ENCODE data around the gene NHLRC2.
A peak's percentile ranks its signal among the peaks of the same experiment; 100 is the strongest.

NHLRC2 gene

DNA sequence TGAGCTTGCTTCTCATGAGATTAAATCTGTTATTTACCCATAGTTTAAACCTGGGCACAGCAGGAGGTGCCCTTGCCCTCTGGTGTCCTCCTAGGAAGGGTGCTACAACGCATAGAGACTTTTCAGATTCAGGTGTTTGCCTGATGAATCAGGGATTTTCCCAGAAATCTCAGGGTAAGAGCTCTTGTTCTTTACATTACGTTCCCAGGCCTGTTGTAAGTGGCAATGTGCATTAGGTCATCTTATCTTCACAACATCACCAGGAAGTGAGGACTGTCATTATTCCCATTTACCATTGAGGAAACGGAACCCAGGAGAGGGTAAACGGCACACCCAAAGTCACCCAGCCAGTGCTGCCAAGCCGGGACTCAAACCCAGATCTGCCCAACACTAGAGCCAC, 73.0 kb downstream of the NHLRC2 start:
- Histone ChIP-seq H3K9me3 (ENCODE audit: insufficient read depth, low read depth, low read length) (no peaks in the 10 kb centered on the region), H3K79me1 (ENCODE audit: low read length) (no peaks in the 10 kb centered on the region), H4K91ac (ENCODE audit: low read depth, low read length) (no peak overlapping the region), H3K9ac (ENCODE audit: low read length) (no peak overlapping the region), H3K18ac (ENCODE audit: low read length) (no peak overlapping the region), H3K4me2 (ENCODE audit: low read length) (no peak overlapping the region), H2BK120ac (ENCODE audit: insufficient read depth, low read length, poor library complexity) (no peak overlapping the region), H3K27me3 (ENCODE audit: insufficient read depth, low read length) (no peaks in the 10 kb centered on the region), H3K14ac (ENCODE audit: low read length) (no peak overlapping the region), H3K23ac (ENCODE audit: low read length) (no peak overlapping the region), H4K8ac (ENCODE audit: low read depth, low read length) (no peak overlapping the region), H3K79me2 (ENCODE audit: control insufficient read depth, insufficient read depth, low read length, poor library complexity) (no peaks in the 10 kb centered on the region), H3K4me3 (ENCODE audit: low read depth, low read length) (no peak overlapping the region), H3K4ac (ENCODE audit: low read depth, low read length) (no peak overlapping the region), H2AK5ac (ENCODE audit: low read length) (no peak overlapping the region), H4K12ac (ENCODE audit: low read depth, low read length) (no peak overlapping the region), H3K4me1 (ENCODE audit: control insufficient read depth in 1 of 2, insufficient read depth in 2 of 2, low read length in 2 of 2) (peaks cover 3 to 10% of the 10 kb centered on the region in 2 experiments), H2BK12ac (ENCODE audit: low read length) (no peak overlapping the region), H2BK5ac (ENCODE audit: low read depth, low read length, poor library complexity) (no peak overlapping the region), H3K27ac (ENCODE audit: low read depth, low read length) (no peak overlapping the region), H3K36me3 (ENCODE audit: control insufficient read depth in 1 of 2, insufficient read depth in 2 of 2, low read length in 2 of 2) (no peaks in the 10 kb centered on the region), H2AFZ (ENCODE audit: insufficient read depth, low read length, poor library complexity) (no peak overlapping the region)
- no CpG with 5 or more reads among the region's 5 CpGs for WGBS (ENCODE audit: extremely low coverage, insufficient coverage, insufficient read length)
- DNase-seq: peak in 1 of 2 donors; percentile 32

DNA sequence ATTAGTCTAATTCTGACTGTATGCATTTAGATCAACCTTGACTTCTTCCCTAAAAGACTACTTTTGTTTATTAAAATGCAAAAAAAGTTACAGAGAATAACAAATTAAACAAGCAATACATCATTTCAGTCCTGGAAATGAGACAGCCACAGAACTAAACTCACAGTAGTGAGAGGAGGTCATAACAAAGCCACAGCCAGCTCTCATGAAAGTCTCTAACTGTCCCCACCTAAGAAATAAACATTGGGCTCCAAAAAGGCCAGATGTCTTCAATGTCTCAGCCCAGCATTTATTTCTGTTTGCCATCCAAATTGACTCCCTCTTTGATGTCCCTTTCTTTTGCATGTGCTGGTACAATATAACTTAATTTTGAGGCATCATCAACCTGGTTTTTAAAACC, 74.4 kb downstream of the NHLRC2 start:
- Histone ChIP-seq H3K36me3 (ENCODE audit: control insufficient read depth in 1 of 2, insufficient read depth in 2 of 2, low read length in 2 of 2) (no peaks in the 10 kb centered on the region), H3K9me3 (ENCODE audit: insufficient read depth, low read depth, low read length) (no peaks in the 10 kb centered on the region), H4K8ac (ENCODE audit: low read depth, low read length) (no peak overlapping the region), H4K12ac (ENCODE audit: low read depth, low read length) (no peak overlapping the region), H3K14ac (ENCODE audit: low read length) (no peak overlapping the region), H2BK12ac (ENCODE audit: low read length) (no peak overlapping the region), H3K18ac (ENCODE audit: low read length) (no peak overlapping the region), H3K4ac (ENCODE audit: low read depth, low read length) (no peak overlapping the region), H3K4me3 (ENCODE audit: low read depth, low read length) (no peak overlapping the region), H3K23ac (ENCODE audit: low read length) (no peak overlapping the region), H2AK5ac (ENCODE audit: low read length) (no peak overlapping the region), H2BK5ac (ENCODE audit: low read depth, low read length, poor library complexity) (no peak overlapping the region), H2BK120ac (ENCODE audit: insufficient read depth, low read length, poor library complexity) (no peak overlapping the region), H3K79me1 (ENCODE audit: low read length) (no peaks in the 10 kb centered on the region), H3K27me3 (ENCODE audit: insufficient read depth, low read length) (no peaks in the 10 kb centered on the region), H4K91ac (ENCODE audit: low read depth, low read length) (no peak overlapping the region), H2AFZ (ENCODE audit: insufficient read depth, low read length, poor library complexity) (no peak overlapping the region), H3K4me2 (ENCODE audit: low read length) (no peak overlapping the region), H3K27ac (ENCODE audit: low read depth, low read length) (no peak overlapping the region), H3K79me2 (ENCODE audit: control insufficient read depth, insufficient read depth, low read length, poor library complexity) (no peaks in the 10 kb centered on the region), H3K4me1 (ENCODE audit: control insufficient read depth in 1 of 2, insufficient read depth in 2 of 2, low read length in 2 of 2) (peaks cover 3 to 10% of the 10 kb centered on the region in 2 experiments), H3K9ac (ENCODE audit: low read length) (no peak overlapping the region)
- DNase-seq: no peak

DNA sequence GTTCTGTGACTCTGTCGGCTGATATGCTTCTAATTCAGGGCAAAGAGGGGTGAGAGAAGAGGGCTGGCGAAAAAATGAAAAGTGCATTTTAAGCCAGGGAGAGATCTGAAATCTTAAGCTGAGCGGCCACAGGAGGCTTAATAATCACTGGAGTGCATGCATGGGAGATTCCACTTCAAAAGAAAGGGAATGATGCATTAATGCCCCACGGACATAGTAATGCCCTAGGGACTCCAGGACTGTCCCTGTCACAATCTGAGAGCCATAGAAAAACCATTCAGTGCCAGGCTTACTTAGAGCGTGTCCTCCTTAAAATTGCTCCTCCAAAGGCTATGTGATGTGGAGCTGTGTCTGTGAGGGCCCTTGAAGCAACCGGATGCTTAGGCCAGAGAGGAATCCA, 75.1 kb downstream of the NHLRC2 start:
- no peak for DNase-seq
- Histone ChIP-seq H3K4me3 (ENCODE audit: low read depth, low read length) (no peak overlapping the region), H3K9ac (ENCODE audit: low read length) (no peak overlapping the region), H3K14ac (ENCODE audit: low read length) (no peak overlapping the region), H2BK5ac (ENCODE audit: low read depth, low read length, poor library complexity) (no peak overlapping the region), H3K79me2 (ENCODE audit: control insufficient read depth, insufficient read depth, low read length, poor library complexity) (no peaks in the 10 kb centered on the region), H4K8ac (ENCODE audit: low read depth, low read length) (no peak overlapping the region), H3K23ac (ENCODE audit: low read length) (no peak overlapping the region), H3K27ac (ENCODE audit: low read depth, low read length) (no peak overlapping the region), H4K12ac (ENCODE audit: low read depth, low read length) (no peak overlapping the region), H3K4ac (ENCODE audit: low read depth, low read length) (no peak overlapping the region), H2BK12ac (ENCODE audit: low read length) (no peak overlapping the region), H3K18ac (ENCODE audit: low read length) (no peak overlapping the region), H3K4me2 (ENCODE audit: low read length) (no peak overlapping the region), H2AK5ac (ENCODE audit: low read length) (no peak overlapping the region), H2BK120ac (ENCODE audit: insufficient read depth, low read length, poor library complexity) (no peak overlapping the region), H3K79me1 (ENCODE audit: low read length) (no peaks in the 10 kb centered on the region), H2AFZ (ENCODE audit: insufficient read depth, low read length, poor library complexity) (no peak overlapping the region), H3K27me3 (ENCODE audit: insufficient read depth, low read length) (no peaks in the 10 kb centered on the region), H3K36me3 (ENCODE audit: control insufficient read depth in 1 of 2, insufficient read depth in 2 of 2, low read length in 2 of 2) (no peaks in the 10 kb centered on the region), H3K9me3 (ENCODE audit: insufficient read depth, low read depth, low read length) (no peaks in the 10 kb centered on the region), H3K4me1 (ENCODE audit: control insufficient read depth in 1 of 2, insufficient read depth in 2 of 2, low read length in 2 of 2) (peaks cover 3 to 10% of the 10 kb centered on the region in 2 experiments), H4K91ac (ENCODE audit: low read depth, low read length) (no peak overlapping the region)
- no CpG with 5 or more reads among the region's 6 CpGs for WGBS (ENCODE audit: extremely low coverage, insufficient coverage, insufficient read length)

DNA sequence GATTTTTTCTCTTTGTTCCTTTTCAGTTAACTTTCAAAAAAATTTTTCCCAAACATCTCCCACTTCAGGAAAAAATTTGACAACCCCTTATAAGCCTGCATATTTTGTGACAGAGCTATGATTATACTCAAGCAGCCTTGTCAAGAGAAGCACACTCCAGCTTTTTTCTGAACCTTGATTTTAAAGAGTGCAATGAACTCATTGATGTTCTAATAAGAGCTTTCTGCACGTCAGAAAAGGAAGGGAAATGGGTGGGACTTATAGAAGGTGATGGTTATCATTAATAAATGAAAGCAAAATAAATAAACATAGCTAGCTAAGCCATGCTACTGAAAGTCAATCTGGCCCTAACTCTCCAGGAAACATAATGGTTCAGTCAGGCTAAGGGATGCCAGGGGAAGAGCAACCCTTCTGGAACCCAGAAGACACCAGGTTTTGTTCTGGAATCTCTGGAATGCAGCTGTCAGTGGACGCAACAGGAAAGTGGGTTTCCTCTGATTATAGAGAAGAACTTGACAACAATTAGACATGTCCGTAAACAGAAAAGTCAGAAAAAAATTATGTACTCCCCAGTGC, 76.1 kb downstream of the NHLRC2 start:
- H2BK12ac ChIP-seq (ENCODE audit: low read length): no peak overlapping the region
- H2AFZ ChIP-seq (ENCODE audit: insufficient read depth, low read length, poor library complexity): no peak overlapping the region
- no peak overlapping the region for H3K18ac ChIP-seq (ENCODE audit: low read length)
- H3K9ac ChIP-seq (ENCODE audit: low read length): no peak overlapping the region
- H3K4me1 ChIP-seq (ENCODE audit: control insufficient read depth in 1 of 2, insufficient read depth in 2 of 2, low read length in 2 of 2): peaks cover 3 to 10% of the 10 kb centered on the region in 2 experiments
- no peak overlapping the region for H2BK5ac ChIP-seq (ENCODE audit: low read depth, low read length, poor library complexity)
- H2AK5ac ChIP-seq (ENCODE audit: low read length): no peak overlapping the region
- no peaks in the 10 kb centered on the region for H3K79me1 ChIP-seq (ENCODE audit: low read length)
- no peak overlapping the region for H3K14ac ChIP-seq (ENCODE audit: low read length)
- H3K27ac ChIP-seq (ENCODE audit: low read depth, low read length): no peak overlapping the region
- H4K91ac ChIP-seq (ENCODE audit: low read depth, low read length): no peak overlapping the region
- H3K79me2 ChIP-seq (ENCODE audit: control insufficient read depth, insufficient read depth, low read length, poor library complexity): no peaks in the 10 kb centered on the region
- H3K4me2 ChIP-seq (ENCODE audit: low read length): no peak overlapping the region
- H3K9me3 ChIP-seq (ENCODE audit: insufficient read depth, low read depth, low read length): peaks cover 2% of the 10 kb centered on the region
- no peak overlapping the region for H4K12ac ChIP-seq (ENCODE audit: low read depth, low read length)
- no peaks in the 10 kb centered on the region for H3K36me3 ChIP-seq (ENCODE audit: control insufficient read depth in 1 of 2, insufficient read depth in 2 of 2, low read length in 2 of 2)
- H3K23ac ChIP-seq (ENCODE audit: low read length): no peak overlapping the region
- H3K27me3 ChIP-seq (ENCODE audit: insufficient read depth, low read length): no peaks in the 10 kb centered on the region
- no peak for DNase-seq
- no peak overlapping the region for H2BK120ac ChIP-seq (ENCODE audit: insufficient read depth, low read length, poor library complexity)
- no CpG with 5 or more reads among the region's 3 CpGs for WGBS (ENCODE audit: extremely low coverage, insufficient coverage, insufficient read length)
- no peak overlapping the region for H3K4me3 ChIP-seq (ENCODE audit: low read depth, low read length)
- H3K4ac ChIP-seq (ENCODE audit: low read depth, low read length): no peak overlapping the region
- no peak overlapping the region for H4K8ac ChIP-seq (ENCODE audit: low read depth, low read length)

Data from trophoblast cell (in vitro differentiated cells and primary cell).